Testis (tissue), 3 donors: ENCODE data around the gene PROZ. TPM values are rescaled to one million over a fixed set of nuclear protein-coding genes. Genes with fewer than 3 reads are reported as not detected.

Experiments
- DNase-seq: peaks from one replicate; pipeline ENCODE4 v3.0.0-alpha.2; 2019
- H3K27ac ChIP-seq, 2 donors: fragments of 200-600 bp; sonication (generic); one replicate each; pipeline ENCODE4 v1.5.1; 2019
- H3K27me3 ChIP-seq: fragments of 200-600 bp; sonication (generic); one replicate; pipeline ENCODE4 v1.5.1; 2019
- H3K36me3 ChIP-seq: fragments of 200-600 bp; sonication (generic); one replicate; pipeline ENCODE4 v1.5.1; 2017; ENCODE audit warnings: low read depth; ENCODE audit errors: missing control alignments
- H3K4me1 ChIP-seq: fragments of 200-600 bp; sonication (generic); one replicate; pipeline ENCODE4 v1.5.1; 2019
- H3K4me3 ChIP-seq, 2 donors: fragments of 200-600 bp; sonication (generic); one replicate each; pipeline ENCODE4 v1.5.1; 2017 to 2019
- H3K9me3 ChIP-seq: fragments of 200-600 bp; sonication (generic); one replicate; pipeline ENCODE4 v1.5.1; 2017
- CTCF ChIP-seq, 3 experiments: fragments of 450-650 bp in 2 of 3; fragments of 200-600 bp in 1 of 3; sonication (generic) in 1 of 3; IDR thresholded peaks; one replicate each; pipeline ENCODE4 v1.5.1; 2016 to 2019; ENCODE audit warnings: antibody characterized with exemption in 3 of 3, mild to moderate bottlenecking in 2 of 3, moderate library complexity in 1 of 3
- POLR2A ChIP-seq: fragments of 450-650 bp; IDR thresholded peaks from one replicate; pipeline ENCODE4 v1.6.1; 2017; ENCODE audit warnings: antibody characterized with exemption, mild to moderate bottlenecking, moderate library complexity
- WGBS, 2 donors: methylation state at CpG; one replicate each; pipeline ENCODE4 v1.1.5; 2018; 5-methylcytosine and 5-hydroxymethylcytosine counted together
- intact Hi-C: fragments of 100-400 bp; cut with DNase I; formaldehyde crosslinking; loops from one replicate; pipeline ENCODE4 v1.15.1; 2023; ENCODE audit warnings: low total_unique reads
- polyA plus RNA-seq: library from polyadenylated mRNA; stranded (reverse); fragments of 350-450 nt; fragmentation: Illumina TruSeq; extraction: RNeasy Lipid Tissue Mini Kit (QIAGEN cat#74804); gene quantifications from one replicate; pipeline ENCODE4 v1.2.3, GENCODE V29; 2014; ENCODE audit warnings: low read depth, low replicate concordance; ENCODE audit not compliant: insufficient read depth
- total RNA-seq, 2 donors: library from RNA; depleted of rRNA; stranded (reverse); fragments of >200 nt; gene quantifications; one replicate each; pipeline ENCODE4 v1.2.3, GENCODE V29; 2016

Gene PROZ
- total and polyA plus RNA-seq, 3 donors from 2014 or later = 0.42 to 0.81 (median 0.63) TPM

GRCh38 chr13:113149711-113150549 is 8.5 kb upstream of the PROZ start:
- Histone ChIP-seq H3K4me3 (no peak overlapping the region), H3K27ac (no peak overlapping the region), H3K27me3 (no peaks in the 10 kb centered on the region), H3K4me1 (no peaks in the 10 kb centered on the region), H3K36me3 (no peaks in the 10 kb centered on the region), H3K9me3 (no peaks in the 10 kb centered on the region)
- no peak for TF ChIP-seq POLR2A
- TF ChIP-seq CTCF (IDR thresholded peaks at IDR 0.05) = no peak
- WGBS, 2 donors = 90 to 91% methylated on average over 25 of the region's 26 CpGs
- intact Hi-C loops = no loop called here
- no peak for DNase-seq

- DNase-seq = no peak
- Histone ChIP-seq H3K27me3 (no peaks in the 10 kb centered on the region), H3K9me3 (no peaks in the 10 kb centered on the region), H3K27ac (no peak overlapping the region), H3K36me3 (no peaks in the 10 kb centered on the region), H3K4me3 (no peak overlapping the region), H3K4me1 (no peaks in the 10 kb centered on the region)
- TF ChIP-seq POLR2A (no peak), CTCF (IDR thresholded peaks at IDR 0.05) (no peak)
- intact Hi-C loops = no loop called here
- WGBS, 2 donors = 86 to 89% methylated on average over 25 to 31 of the region's 31 CpGs
Observed at GRCh38 chr13:113150550-113151365, 7.7 kb upstream of the PROZ start.

- Histone ChIP-seq H3K36me3 (no peaks in the 10 kb centered on the region), H3K27ac (peak overlapping the region; percentile 86 to 91), H3K9me3 (no peaks in the 10 kb centered on the region), H3K4me1 (no peaks in the 10 kb centered on the region), H3K27me3 (no peaks in the 10 kb centered on the region), H3K4me3 (peak overlapping the region in 1 of 2 donors; percentile 49)
- 59 to 63% methylated on average over 24 to 26 of the region's 28 CpGs for WGBS, 2 donors
- TF ChIP-seq CTCF (IDR thresholded peaks at IDR 0.05) (no peak), POLR2A (no peak)
- DNase-seq = no peak
- intact Hi-C loops = no loop called here
Observed at GRCh38 chr13:113151745-113152690, 6.4 kb upstream of the PROZ start.

GRCh38 chr13:113152691-113152983 is 5.8 kb upstream of the PROZ start:
- DNase-seq = no peak
- Histone ChIP-seq H3K4me3 (peak overlapping the region; percentile 49 to 60), H3K36me3 (no peaks in the 10 kb centered on the region), H3K9me3 (no peaks in the 10 kb centered on the region), H3K27ac (peak overlapping the region; percentile 86 to 91), H3K4me1 (no peaks in the 10 kb centered on the region), H3K27me3 (no peaks in the 10 kb centered on the region)
- intact Hi-C loops = no loop called here
- no peak for TF ChIP-seq POLR2A
- no peak for TF ChIP-seq CTCF (IDR thresholded peaks at IDR 0.05)
- WGBS, 2 donors = 25 to 37% methylated on average over 2 of the region's 2 CpGs
